Measurements from ENCODE around the gene ME1. TPM values are rescaled to one million over a fixed set of nuclear protein-coding genes. Genes with fewer than 3 reads are reported as not detected.

Gene ME1
- total RNA-seq = under 1 TPM in 4 of 5 experiments, not detected in 1; 0.19 to 0.49 (median 0.29) TPM
- not detected for polyA plus RNA-seq
- not detected for total RNA-seq

DNA sequence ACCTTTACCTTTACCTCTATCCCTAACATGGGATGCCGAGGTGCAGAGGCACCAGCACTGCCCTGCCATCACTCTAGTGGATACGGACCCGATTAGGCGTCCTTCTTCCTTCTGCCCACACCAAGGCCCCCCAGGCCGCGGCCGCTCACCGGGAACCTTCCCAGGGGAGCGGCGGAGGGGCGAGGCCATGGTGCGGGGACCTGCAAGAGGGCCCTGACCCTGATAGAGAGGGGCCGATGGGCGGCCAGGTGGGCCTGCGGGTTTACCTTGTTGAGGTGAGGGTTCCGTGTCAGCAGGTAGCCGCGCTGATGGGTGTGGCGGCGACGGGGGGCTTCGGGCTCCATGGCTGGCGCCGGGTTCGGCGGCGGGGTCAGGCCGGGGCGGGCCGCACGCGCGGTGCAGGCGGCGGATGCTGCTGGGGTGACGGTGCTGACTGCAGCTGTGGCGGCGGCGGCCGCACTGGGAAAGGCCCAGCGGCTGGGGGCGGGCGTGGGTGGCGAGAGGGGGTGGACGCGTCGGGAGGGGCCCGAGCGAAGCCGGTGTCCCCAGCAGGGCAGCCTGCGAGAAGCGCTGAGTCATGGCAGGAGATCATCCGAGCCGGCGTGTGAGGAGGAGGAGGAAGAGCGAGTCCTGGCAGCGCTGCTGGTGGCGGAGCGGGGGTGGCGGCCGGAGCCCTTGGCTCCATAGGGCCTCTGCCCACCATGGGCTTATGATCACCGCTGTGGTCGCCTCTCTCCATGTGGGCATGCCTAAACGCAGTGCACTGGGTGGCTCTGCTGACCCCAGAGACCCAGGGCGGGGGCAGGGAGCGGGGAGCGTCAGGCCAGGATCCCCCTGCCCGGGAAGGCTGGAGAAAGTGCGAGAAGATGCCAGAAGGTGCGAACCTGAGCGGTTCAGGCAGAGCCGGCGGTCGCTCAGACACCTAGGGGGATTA lies at the start of gene ME1:
Gene ME1 (minus strand): TSS at position 441 of the 934 bp plus-strand sequence. CDS start 97 bp downstream, at position 344.
- POLR2A ChIA-PET = no interaction called here
- Histone ChIP-seq H3K27ac (ENCODE audit: low read depth, low read length) (no peak within 1 kb of the TSS), H3K9me3 (ENCODE audit: control insufficient read depth in 2 of 3, low read length in 3 of 3) (no peaks in the 10 kb centered on the region)

DNA sequence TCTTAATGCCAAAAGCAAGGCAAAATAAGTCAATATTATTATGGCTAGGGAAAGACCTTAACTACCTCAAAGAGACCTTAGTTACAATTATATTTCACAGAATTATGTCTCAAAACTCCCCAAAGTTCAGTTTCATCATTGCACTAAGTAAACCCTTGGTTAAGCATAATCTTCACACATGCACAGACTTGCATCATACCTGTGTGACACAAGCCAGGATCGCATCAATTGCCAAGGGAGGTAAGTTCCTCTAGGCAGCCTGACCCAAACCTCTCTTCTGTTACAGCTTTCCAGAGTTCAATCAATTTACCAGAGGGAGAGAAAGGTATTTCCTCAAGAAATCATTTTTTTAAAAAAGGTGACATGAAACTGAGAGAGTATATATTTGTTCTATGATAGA lies 49.6 kb upstream of the ME1 start:
- no peaks in the 10 kb centered on the region for H3K4me1 ChIP-seq (ENCODE audit: control insufficient read depth in 2 of 2, insufficient read depth in 2 of 2, low read length in 2 of 2)
- H3K27me3 Mint-ChIP-seq = peaks cover 0 to 19% (median 9%) of the 10 kb centered on the region in 5 donors
- ATAC-seq (no peak), DNase-seq (no peak)
- H3K27me3 ChIP-seq (ENCODE audit: control insufficient read depth in 2 of 2, insufficient read depth in 2 of 2, low read length in 2 of 2) = no peaks in the 10 kb centered on the region
- intact Hi-C loops (cut with micrococcal nuclease) = no loop called here
- H3K9me3 Mint-ChIP-seq = peaks cover 0 to 2% (median 0%) of the 10 kb centered on the region in 11 donors
- H3K36me3 ChIP-seq (ENCODE audit: control insufficient read depth in 2 of 3, insufficient read depth in 3 of 3, low read length in 3 of 3) = no peaks in the 10 kb centered on the region
- no peak overlapping the region for H3K27ac ChIP-seq (ENCODE audit: low read depth, low read length)
- H3K27ac Mint-ChIP-seq = no peak overlapping the region
- no peak overlapping the region for H3K4me3 Mint-ChIP-seq
- ChIA-PET CTCF (no interaction called here), POLR2A (no interaction called here)
- H3K4me1 Mint-ChIP-seq = peaks cover 0 to 2% (median 0%) of the 10 kb centered on the region in 7 donors
- H3K4me3 ChIP-seq (ENCODE audit: low read length) = no peak overlapping the region
- no peaks in the 10 kb centered on the region for H3K36me3 Mint-ChIP-seq
- no peaks in the 10 kb centered on the region for H3K9me3 ChIP-seq (ENCODE audit: control insufficient read depth in 2 of 3, low read length in 3 of 3)

More for the DNA sequence above, at the start of gene ME1:
- peak within 1 kb of the TSS in 4 of 10 donors; percentile 33 to 51 (median 43) for H3K4me3 Mint-ChIP-seq
- H3K4me1 ChIP-seq (ENCODE audit: control insufficient read depth in 2 of 2, insufficient read depth in 2 of 2, low read length in 2 of 2) = no peaks in the 10 kb centered on the region
- H3K27me3 ChIP-seq (ENCODE audit: control insufficient read depth in 2 of 2, insufficient read depth in 2 of 2, low read length in 2 of 2) = no peaks in the 10 kb centered on the region
- ATAC-seq = peak; percentile 92
- H3K27me3 Mint-ChIP-seq = peaks cover 31 to 54% (median 40%) of the 10 kb centered on the region in 5 donors
- peaks cover 0 to 7% (median 0%) of the 10 kb centered on the region in 11 donors for H3K9me3 Mint-ChIP-seq
- H3K27ac Mint-ChIP-seq = no peak within 1 kb of the TSS
- H3K36me3 ChIP-seq (ENCODE audit: control insufficient read depth in 2 of 3, insufficient read depth in 3 of 3, low read length in 3 of 3) = no peaks in the 10 kb centered on the region
- DNase-seq = peak in 2 of 9 donors; percentile 25 to 56
- intact Hi-C loops (cut with micrococcal nuclease) = no loop called here
- peaks cover 0 to 5% (median 0%) of the 10 kb centered on the region in 5 donors for H3K36me3 Mint-ChIP-seq
- CTCF ChIA-PET = no interaction called here
- peaks cover 0 to 7% (median 0%) of the 10 kb centered on the region in 7 donors for H3K4me1 Mint-ChIP-seq
- no peak within 1 kb of the TSS for H3K4me3 ChIP-seq (ENCODE audit: low read length)

DNA sequence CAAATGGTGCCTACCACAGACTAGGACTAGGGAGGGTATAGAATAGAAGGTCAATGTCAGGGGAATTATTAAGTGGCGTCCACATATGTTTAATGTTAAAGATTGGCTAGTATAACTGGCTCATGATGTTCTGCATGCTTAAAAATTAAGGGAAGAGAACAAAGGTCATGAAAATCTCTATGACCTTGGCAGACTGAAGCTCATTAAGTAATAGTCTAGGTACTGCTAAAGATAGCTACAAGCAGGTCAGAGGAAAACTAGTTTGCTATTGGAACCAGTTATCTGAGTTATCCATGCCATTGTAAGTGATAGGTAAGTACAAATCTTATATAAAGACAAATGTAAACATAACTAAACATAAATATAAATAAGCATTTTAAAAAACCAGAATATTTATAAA lies 48.5 kb upstream of the ME1 start:
- CTCF ChIA-PET = no interaction called here
- Histone ChIP-seq H3K4me3 (ENCODE audit: low read length) (no peak overlapping the region), H3K36me3 (ENCODE audit: control insufficient read depth in 2 of 3, insufficient read depth in 3 of 3, low read length in 3 of 3) (no peaks in the 10 kb centered on the region), H3K27ac (ENCODE audit: low read depth, low read length) (no peak overlapping the region), H3K9me3 (ENCODE audit: control insufficient read depth in 2 of 3, low read length in 3 of 3) (no peaks in the 10 kb centered on the region), H3K4me1 (ENCODE audit: control insufficient read depth in 2 of 2, insufficient read depth in 2 of 2, low read length in 2 of 2) (no peaks in the 10 kb centered on the region), H3K27me3 (ENCODE audit: control insufficient read depth in 2 of 2, insufficient read depth in 2 of 2, low read length in 2 of 2) (no peaks in the 10 kb centered on the region)
- Mint-ChIP-seq H3K27ac (no peak overlapping the region), H3K9me3 (no peaks in the 10 kb centered on the region), H3K27me3 (peaks cover 0 to 19% (median 11%) of the 10 kb centered on the region in 5 donors), H3K4me1 (peaks cover 0 to 2% (median 0%) of the 10 kb centered on the region in 7 donors), H3K36me3 (no peaks in the 10 kb centered on the region), H3K4me3 (no peak overlapping the region)
- intact Hi-C loops (cut with micrococcal nuclease) = no loop called here
- ATAC-seq (no peak), DNase-seq (no peak)
- POLR2A ChIA-PET = no interaction called here

DNA sequence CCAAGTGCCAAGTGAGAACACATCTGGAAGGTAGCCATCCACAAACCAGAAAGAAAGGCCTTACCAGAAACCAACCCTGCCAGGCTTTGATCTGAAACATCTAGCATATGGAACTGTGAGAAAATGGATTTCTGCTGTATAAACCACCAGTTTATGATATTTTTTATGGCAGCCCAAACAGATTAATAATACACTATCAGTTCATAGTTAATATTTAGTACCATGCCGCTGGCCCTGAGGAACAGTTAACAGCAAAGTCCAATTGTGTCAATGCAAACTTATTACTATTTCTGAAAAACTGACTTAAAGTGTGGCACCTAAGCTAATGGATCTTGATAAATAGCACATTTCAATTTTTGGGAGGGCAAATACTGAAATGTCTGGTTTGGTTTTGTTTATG lies 46.1 kb upstream of the ME1 start:
- Mint-ChIP-seq H3K9me3 (peaks cover 0 to under 1% (median 0%) of the 10 kb centered on the region in 11 donors), H3K36me3 (no peaks in the 10 kb centered on the region), H3K27me3 (peaks cover 0 to 15% (median 12%) of the 10 kb centered on the region in 5 donors), H3K4me3 (no peak overlapping the region), H3K27ac (no peak overlapping the region), H3K4me1 (peaks cover 0 to 2% (median 0%) of the 10 kb centered on the region in 7 donors)
- no peak for ATAC-seq
- ChIA-PET POLR2A (no interaction called here), CTCF (no interaction called here)
- no peak overlapping the region for H3K27ac ChIP-seq (ENCODE audit: low read depth, low read length)
- no peaks in the 10 kb centered on the region for H3K27me3 ChIP-seq (ENCODE audit: control insufficient read depth in 2 of 2, insufficient read depth in 2 of 2, low read length in 2 of 2)
- DNase-seq = no peak
- intact Hi-C loops (cut with micrococcal nuclease) = no loop called here
- no peaks in the 10 kb centered on the region for H3K9me3 ChIP-seq (ENCODE audit: control insufficient read depth in 2 of 3, low read length in 3 of 3)
- no peaks in the 10 kb centered on the region for H3K36me3 ChIP-seq (ENCODE audit: control insufficient read depth in 2 of 3, insufficient read depth in 3 of 3, low read length in 3 of 3)
- H3K4me1 ChIP-seq (ENCODE audit: control insufficient read depth in 2 of 2, insufficient read depth in 2 of 2, low read length in 2 of 2) = no peaks in the 10 kb centered on the region
- H3K4me3 ChIP-seq (ENCODE audit: low read length) = no peak overlapping the region

DNA sequence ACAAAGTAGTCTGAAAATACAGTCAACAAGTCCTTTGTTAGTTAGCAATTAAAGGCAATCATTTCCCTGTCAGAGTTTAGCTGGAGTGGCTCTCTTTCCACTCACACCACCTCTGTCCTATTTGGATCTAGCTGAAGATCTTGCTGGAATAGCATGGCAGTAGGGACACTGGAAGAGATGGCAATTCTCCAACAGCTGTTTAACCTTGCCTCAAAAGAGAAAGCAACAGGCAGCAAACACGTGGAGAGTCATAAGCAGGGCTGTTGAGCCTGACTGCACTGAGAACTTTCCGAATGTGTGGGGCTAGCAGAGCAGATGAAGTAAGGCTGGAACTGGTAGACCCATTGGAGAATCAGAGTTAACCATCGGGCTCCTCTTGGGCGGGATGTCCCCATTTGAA lies 43.5 kb upstream of the ME1 start:
- no peaks in the 10 kb centered on the region for H3K4me1 ChIP-seq (ENCODE audit: control insufficient read depth in 2 of 2, insufficient read depth in 2 of 2, low read length in 2 of 2)
- Mint-ChIP-seq H3K27ac (no peak overlapping the region), H3K9me3 (peaks cover 0 to 3% (median 0%) of the 10 kb centered on the region in 11 donors), H3K36me3 (no peaks in the 10 kb centered on the region), H3K4me1 (no peaks in the 10 kb centered on the region), H3K27me3 (peaks cover 0 to 18% (median 10%) of the 10 kb centered on the region in 5 donors), H3K4me3 (no peak overlapping the region)
- ChIA-PET CTCF (no interaction called here), POLR2A (no interaction called here)
- H3K4me3 ChIP-seq (ENCODE audit: low read length) = no peak overlapping the region
- H3K9me3 ChIP-seq (ENCODE audit: control insufficient read depth in 2 of 3, low read length in 3 of 3) = no peaks in the 10 kb centered on the region
- no peaks in the 10 kb centered on the region for H3K36me3 ChIP-seq (ENCODE audit: control insufficient read depth in 2 of 3, insufficient read depth in 3 of 3, low read length in 3 of 3)
- intact Hi-C loops (cut with micrococcal nuclease) = no loop called here
- no peaks in the 10 kb centered on the region for H3K27me3 ChIP-seq (ENCODE audit: control insufficient read depth in 2 of 2, insufficient read depth in 2 of 2, low read length in 2 of 2)
- H3K27ac ChIP-seq (ENCODE audit: low read depth, low read length) = no peak overlapping the region
- ATAC-seq (no peak), DNase-seq (no peak)

DNA sequence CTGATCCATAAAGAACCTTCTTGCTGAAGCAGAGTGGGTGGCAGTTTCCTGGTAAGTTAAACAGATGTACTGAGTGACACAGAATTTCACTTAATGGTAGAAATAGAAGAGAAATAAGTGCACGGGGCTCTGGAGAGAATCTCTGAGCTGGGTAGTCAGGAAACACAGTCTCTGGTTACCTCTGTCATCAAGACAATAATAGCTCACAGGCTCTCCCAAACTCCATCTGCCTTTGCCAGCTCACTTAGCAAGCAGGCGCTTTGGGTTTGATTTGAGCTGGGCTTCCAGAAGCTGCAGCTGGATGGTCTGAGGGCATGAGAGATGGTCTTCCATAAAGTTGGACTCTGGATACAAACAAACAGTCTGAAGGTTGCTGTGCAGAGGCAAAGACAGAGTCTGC lies 41.9 kb upstream of the ME1 start:
- H3K27me3 Mint-ChIP-seq = peaks cover 2 to 18% (median 7%) of the 10 kb centered on the region in 5 donors
- Histone ChIP-seq H3K4me1 (ENCODE audit: control insufficient read depth in 2 of 2, insufficient read depth in 2 of 2, low read length in 2 of 2) (no peaks in the 10 kb centered on the region), H3K4me3 (ENCODE audit: low read length) (no peak overlapping the region), H3K36me3 (ENCODE audit: control insufficient read depth in 2 of 3, insufficient read depth in 3 of 3, low read length in 3 of 3) (no peaks in the 10 kb centered on the region), H3K27ac (ENCODE audit: low read depth, low read length) (no peak overlapping the region), H3K27me3 (ENCODE audit: control insufficient read depth in 2 of 2, insufficient read depth in 2 of 2, low read length in 2 of 2) (no peaks in the 10 kb centered on the region), H3K9me3 (ENCODE audit: control insufficient read depth in 2 of 3, low read length in 3 of 3) (no peaks in the 10 kb centered on the region)
- ChIA-PET POLR2A (no interaction called here), CTCF (no interaction called here)
- H3K36me3 Mint-ChIP-seq = no peaks in the 10 kb centered on the region
- H3K4me1 Mint-ChIP-seq = no peaks in the 10 kb centered on the region
- DNase-seq (no peak), ATAC-seq (no peak)
- H3K4me3 Mint-ChIP-seq = no peak overlapping the region
- H3K9me3 Mint-ChIP-seq = peaks cover 0 to 3% (median 0%) of the 10 kb centered on the region in 11 donors
- intact Hi-C loops (cut with micrococcal nuclease) = no loop called here
- H3K27ac Mint-ChIP-seq = no peak overlapping the region

DNA sequence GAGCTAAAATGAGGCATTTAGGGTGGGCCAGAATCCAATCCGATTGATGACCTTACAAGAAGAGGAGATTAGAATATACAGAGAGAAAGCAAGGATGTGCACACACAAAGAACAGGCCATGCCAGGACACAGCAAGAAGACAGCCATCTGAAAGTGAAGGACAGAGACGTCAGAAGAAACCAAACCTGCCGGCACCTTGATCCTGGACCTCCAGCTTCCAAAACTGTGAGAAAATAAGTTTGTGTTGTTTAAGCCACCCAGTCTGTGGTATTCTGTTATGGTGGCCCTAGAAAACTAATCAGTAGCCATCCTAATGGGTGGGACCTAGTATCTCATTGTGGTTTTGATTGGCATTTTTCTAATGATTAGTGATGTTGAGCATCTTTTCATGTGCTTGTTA lies 39.7 kb upstream of the ME1 start:
- H3K27me3 Mint-ChIP-seq = peaks cover 2 to 13% (median 8%) of the 10 kb centered on the region in 5 donors
- DNase-seq (no peak), ATAC-seq (no peak)
- peaks cover 0 to 3% (median 0%) of the 10 kb centered on the region in 11 donors for H3K9me3 Mint-ChIP-seq
- Histone ChIP-seq H3K27ac (ENCODE audit: low read depth, low read length) (no peak overlapping the region), H3K9me3 (ENCODE audit: control insufficient read depth in 2 of 3, low read length in 3 of 3) (no peaks in the 10 kb centered on the region), H3K4me3 (ENCODE audit: low read length) (no peak overlapping the region), H3K27me3 (ENCODE audit: control insufficient read depth in 2 of 2, insufficient read depth in 2 of 2, low read length in 2 of 2) (no peaks in the 10 kb centered on the region), H3K4me1 (ENCODE audit: control insufficient read depth in 2 of 2, insufficient read depth in 2 of 2, low read length in 2 of 2) (no peaks in the 10 kb centered on the region), H3K36me3 (ENCODE audit: control insufficient read depth in 2 of 3, insufficient read depth in 3 of 3, low read length in 3 of 3) (no peaks in the 10 kb centered on the region)
- no peak overlapping the region for H3K4me3 Mint-ChIP-seq
- ChIA-PET POLR2A (no interaction called here), CTCF (no interaction called here)
- H3K27ac Mint-ChIP-seq = no peak overlapping the region
- H3K4me1 Mint-ChIP-seq = no peaks in the 10 kb centered on the region
- no peaks in the 10 kb centered on the region for H3K36me3 Mint-ChIP-seq
- intact Hi-C loops (cut with micrococcal nuclease) = no loop called here

All from naive thymus-derived CD4-positive, alpha-beta T cell (primary cell).